ENCODE results near the gene POC1A. TPM values are rescaled to one million over a fixed set of nuclear protein-coding genes. Genes with fewer than 3 reads are reported as not detected.

The POC1A gene
- polyA plus RNA-seq, 1 donor from 2014 or later, result 1.3 TPM

DNA sequence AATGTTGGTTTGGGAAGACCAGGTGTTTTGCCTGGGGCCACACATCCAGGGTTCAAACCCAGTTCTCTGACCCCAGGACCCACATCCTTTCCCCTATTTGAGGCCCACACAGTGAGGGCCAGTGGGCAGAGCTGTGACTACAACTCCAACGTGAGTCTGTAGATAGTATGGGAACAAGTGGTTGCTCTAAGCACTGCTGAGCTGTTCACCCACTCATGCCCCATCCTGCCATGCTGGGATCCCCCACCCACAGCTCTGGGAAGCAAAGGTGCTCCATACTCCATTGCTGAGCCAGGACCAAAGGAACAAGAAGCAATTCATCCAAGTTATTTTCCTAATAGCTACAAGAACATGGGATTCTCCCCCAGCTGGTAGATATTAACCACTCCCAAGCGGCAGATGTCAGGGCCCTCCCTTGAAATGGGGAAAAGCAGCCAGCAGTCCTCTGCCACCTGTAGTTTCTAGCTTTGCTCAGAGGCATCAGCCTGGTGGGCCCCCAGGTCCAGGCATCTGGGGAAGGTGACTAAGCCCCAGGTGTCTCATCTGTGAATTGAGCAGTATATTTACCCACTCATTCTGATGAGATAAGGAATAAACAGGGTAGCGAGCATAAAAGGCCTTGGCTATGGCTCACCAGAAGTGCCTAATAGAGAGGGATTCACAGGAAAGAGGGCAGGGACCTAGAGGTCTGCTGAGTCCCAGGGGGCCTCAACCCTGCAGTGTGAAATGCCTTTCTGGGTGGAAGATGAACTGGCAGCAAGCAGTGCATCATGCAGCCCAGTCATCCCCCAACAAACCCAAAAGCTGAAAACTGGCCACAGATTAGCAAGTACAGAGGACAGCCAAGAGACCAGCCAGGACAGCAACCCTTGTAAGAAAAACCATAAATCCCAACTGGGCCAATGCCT is 33.4 kb downstream of the POC1A start:
- Histone ChIP-seq H3F3A (ENCODE audit: insufficient read depth, low read length, poor library complexity, severe bottlenecking) (no peaks in the 10 kb centered on the region), H3K4me3 (ENCODE audit: low read length) (no peak overlapping the region), H3K36me3 (ENCODE audit: insufficient read depth, low read length) (no peaks in the 10 kb centered on the region), H3K9me2 (ENCODE audit: insufficient read depth, low read length) (no peaks in the 10 kb centered on the region), H3K27ac (ENCODE audit: low read length) (no peak overlapping the region), H3K9me3 (ENCODE audit: low read length) (no peaks in the 10 kb centered on the region), H2AFZ (ENCODE audit: low read depth, low read length) (no peak overlapping the region), H3K4me2 (ENCODE audit: low read length) (no peak overlapping the region), H3K9ac (ENCODE audit: low read length) (no peak overlapping the region), H3K79me2 (replicated peaks; ENCODE audit: insufficient read depth, low read length) (no peaks in the 10 kb centered on the region), H3K27me3 (ENCODE audit: insufficient read depth, low read depth, low read length) (no peaks in the 10 kb centered on the region), H4K20me1 (ENCODE audit: insufficient read depth) (no peaks in the 10 kb centered on the region)
- no peak for TF ChIP-seq RAD21 (conservative IDR thresholded peaks at IDR 0.05)
- TF ChIP-seq POLR2AphosphoS5 (IDR thresholded peaks at IDR 0.05), result no peak
- TF ChIP-seq EP300 (conservative IDR thresholded peaks at IDR 0.05; ENCODE audit: poor library complexity, severe bottlenecking), result no peak
- TF ChIP-seq TAF1 (IDR thresholded peaks at IDR 0.05; ENCODE audit: low read depth), result no peak
- TF ChIP-seq, protein P1, sequence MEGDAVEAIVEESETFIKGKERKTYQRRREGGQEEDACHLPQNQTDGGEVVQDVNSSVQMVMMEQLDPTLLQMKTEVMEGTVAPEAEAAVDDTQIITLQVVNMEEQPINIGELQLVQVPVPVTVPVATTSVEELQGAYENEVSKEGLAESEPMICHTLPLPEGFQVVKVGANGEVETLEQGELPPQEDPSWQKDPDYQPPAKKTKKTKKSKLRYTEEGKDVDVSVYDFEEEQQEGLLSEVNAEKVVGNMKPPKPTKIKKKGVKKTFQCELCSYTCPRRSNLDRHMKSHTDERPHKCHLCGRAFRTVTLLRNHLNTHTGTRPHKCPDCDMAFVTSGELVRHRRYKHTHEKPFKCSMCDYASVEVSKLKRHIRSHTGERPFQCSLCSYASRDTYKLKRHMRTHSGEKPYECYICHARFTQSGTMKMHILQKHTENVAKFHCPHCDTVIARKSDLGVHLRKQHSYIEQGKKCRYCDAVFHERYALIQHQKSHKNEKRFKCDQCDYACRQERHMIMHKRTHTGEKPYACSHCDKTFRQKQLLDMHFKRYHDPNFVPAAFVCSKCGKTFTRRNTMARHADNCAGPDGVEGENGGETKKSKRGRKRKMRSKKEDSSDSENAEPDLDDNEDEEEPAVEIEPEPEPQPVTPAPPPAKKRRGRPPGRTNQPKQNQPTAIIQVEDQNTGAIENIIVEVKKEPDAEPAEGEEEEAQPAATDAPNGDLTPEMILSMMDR (IDR thresholded peaks at IDR 0.05; ENCODE audit: poor library complexity, severe bottlenecking), result no peak
- no peak for TF ChIP-seq MXI1 (conservative IDR thresholded peaks at IDR 0.05; ENCODE audit: poor library complexity, severe bottlenecking)
- TF ChIP-seq SMC3 (conservative IDR thresholded peaks at IDR 0.05; ENCODE audit: poor library complexity), result no peak
- TF ChIP-seq, protein P2, sequence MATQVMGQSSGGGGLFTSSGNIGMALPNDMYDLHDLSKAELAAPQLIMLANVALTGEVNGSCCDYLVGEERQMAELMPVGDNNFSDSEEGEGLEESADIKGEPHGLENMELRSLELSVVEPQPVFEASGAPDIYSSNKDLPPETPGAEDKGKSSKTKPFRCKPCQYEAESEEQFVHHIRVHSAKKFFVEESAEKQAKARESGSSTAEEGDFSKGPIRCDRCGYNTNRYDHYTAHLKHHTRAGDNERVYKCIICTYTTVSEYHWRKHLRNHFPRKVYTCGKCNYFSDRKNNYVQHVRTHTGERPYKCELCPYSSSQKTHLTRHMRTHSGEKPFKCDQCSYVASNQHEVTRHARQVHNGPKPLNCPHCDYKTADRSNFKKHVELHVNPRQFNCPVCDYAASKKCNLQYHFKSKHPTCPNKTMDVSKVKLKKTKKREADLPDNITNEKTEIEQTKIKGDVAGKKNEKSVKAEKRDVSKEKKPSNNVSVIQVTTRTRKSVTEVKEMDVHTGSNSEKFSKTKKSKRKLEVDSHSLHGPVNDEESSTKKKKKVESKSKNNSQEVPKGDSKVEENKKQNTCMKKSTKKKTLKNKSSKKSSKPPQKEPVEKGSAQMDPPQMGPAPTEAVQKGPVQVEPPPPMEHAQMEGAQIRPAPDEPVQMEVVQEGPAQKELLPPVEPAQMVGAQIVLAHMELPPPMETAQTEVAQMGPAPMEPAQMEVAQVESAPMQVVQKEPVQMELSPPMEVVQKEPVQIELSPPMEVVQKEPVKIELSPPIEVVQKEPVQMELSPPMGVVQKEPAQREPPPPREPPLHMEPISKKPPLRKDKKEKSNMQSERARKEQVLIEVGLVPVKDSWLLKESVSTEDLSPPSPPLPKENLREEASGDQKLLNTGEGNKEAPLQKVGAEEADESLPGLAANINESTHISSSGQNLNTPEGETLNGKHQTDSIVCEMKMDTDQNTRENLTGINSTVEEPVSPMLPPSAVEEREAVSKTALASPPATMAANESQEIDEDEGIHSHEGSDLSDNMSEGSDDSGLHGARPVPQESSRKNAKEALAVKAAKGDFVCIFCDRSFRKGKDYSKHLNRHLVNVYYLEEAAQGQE (IDR thresholded peaks at IDR 0.05; ENCODE audit: borderline replicate concordance), result no peak
- no peak for TF ChIP-seq EZH2 (IDR thresholded peaks at IDR 0.05; ENCODE audit: borderline replicate concordance, insufficient read depth, low read length, poor library complexity, severe bottlenecking)

DNA sequence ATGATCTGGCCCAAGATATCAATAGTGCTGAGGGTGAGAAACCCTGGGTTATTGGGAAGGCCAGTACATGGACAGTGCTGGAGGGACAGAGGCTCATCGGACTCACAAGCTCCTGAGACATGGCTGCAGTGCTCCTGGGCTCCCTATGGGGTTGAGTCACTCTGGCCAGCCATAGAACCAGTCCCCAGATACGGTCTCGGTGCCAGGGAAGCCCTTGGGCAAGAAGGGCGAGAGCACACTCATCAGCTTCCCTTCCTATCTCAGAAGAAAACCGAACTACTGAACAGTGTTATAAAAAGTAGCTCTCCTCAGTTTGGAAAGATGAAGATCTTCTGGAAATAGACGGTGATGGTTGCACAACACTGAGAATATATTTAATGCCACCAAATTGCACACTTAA is 34.4 kb downstream of the POC1A start:
- Histone ChIP-seq H3K9ac (ENCODE audit: low read length) (no peak overlapping the region), H3K4me2 (ENCODE audit: low read length) (no peak overlapping the region), H3F3A (ENCODE audit: insufficient read depth, low read length, poor library complexity, severe bottlenecking) (no peaks in the 10 kb centered on the region), H2AFZ (ENCODE audit: low read depth, low read length) (no peak overlapping the region), H3K36me3 (ENCODE audit: insufficient read depth, low read length) (no peaks in the 10 kb centered on the region), H3K27me3 (ENCODE audit: insufficient read depth, low read depth, low read length) (no peaks in the 10 kb centered on the region), H3K79me2 (replicated peaks; ENCODE audit: insufficient read depth, low read length) (no peaks in the 10 kb centered on the region), H4K20me1 (ENCODE audit: insufficient read depth) (no peaks in the 10 kb centered on the region), H3K27ac (ENCODE audit: low read length) (no peak overlapping the region), H3K4me3 (ENCODE audit: low read length) (no peak overlapping the region), H3K9me3 (ENCODE audit: low read length) (no peaks in the 10 kb centered on the region), H3K9me2 (ENCODE audit: insufficient read depth, low read length) (no peaks in the 10 kb centered on the region)
- no peak for TF ChIP-seq MXI1 (conservative IDR thresholded peaks at IDR 0.05; ENCODE audit: poor library complexity, severe bottlenecking)
- no peak for TF ChIP-seq SMC3 (conservative IDR thresholded peaks at IDR 0.05; ENCODE audit: poor library complexity)
- no peak for TF ChIP-seq EZH2 (IDR thresholded peaks at IDR 0.05; ENCODE audit: borderline replicate concordance, insufficient read depth, low read length, poor library complexity, severe bottlenecking)
- TF ChIP-seq, protein P2 (IDR thresholded peaks at IDR 0.05; ENCODE audit: borderline replicate concordance), result no peak
- TF ChIP-seq TAF1 (IDR thresholded peaks at IDR 0.05; ENCODE audit: low read depth), result no peak
- TF ChIP-seq EP300 (conservative IDR thresholded peaks at IDR 0.05; ENCODE audit: poor library complexity, severe bottlenecking), result no peak
- TF ChIP-seq POLR2AphosphoS5 (IDR thresholded peaks at IDR 0.05), result no peak
- TF ChIP-seq, protein P1 (IDR thresholded peaks at IDR 0.05; ENCODE audit: poor library complexity, severe bottlenecking), result no peak
- no peak for TF ChIP-seq RAD21 (conservative IDR thresholded peaks at IDR 0.05)

Measured in neural cell (in vitro differentiated cells).